RWPE1 (cell line): ENCODE measurements around the gene CCL19.
"Not testable (repeated sequence)": the region's sequence is repeated elsewhere in the genome, so short reads cannot be mapped to it uniquely, and the experiment has no call there.

Source experiments
- CTCF ChIA-PET: fragments of 350-600 bp; sonication (Branson Sonifier 250); formaldehyde crosslinking; extraction: SDS; loops from one replicate; lab custom pipeline; 2021; lab: Yijun Ruan, JAX
- POLR2A ChIA-PET: fragments of 400-600 bp; formaldehyde crosslinking; extraction: SDS; loops from one replicate; lab custom pipeline; 2020; ENCODE audit warnings: antibody characterized with exemption; ENCODE audit not compliant: low non-redundant PET; lab: Yijun Ruan, JAX
- DNase-seq: peaks from one replicate; pipeline ENCODE4 v3.0.0; 2012; ENCODE audit warnings: low spot score
- H3K27ac ChIP-seq: fragments of 450-650 bp; 2 replicates; pipeline ENCODE4 v1.5.1; 2017
- CTCF ChIP-seq: fragments of 450-650 bp; conservative IDR thresholded peaks from 2 replicates; pipeline ENCODE4 v1.5.1; 2017; ENCODE audit warnings: low read depth, mild to moderate bottlenecking

The CCL19 gene

GRCh38 chr9:34690983-34691935, at the start of gene CCL19:
CCL19 (minus strand) TSS chr9:34691276; CDS start chr9:34691139, 137 bp downstream.
- H3K27ac ChIP-seq: no peak within 1 kb of the TSS
- no peak for DNase-seq
- POLR2A ChIA-PET: no interaction called here
- TF ChIP-seq CTCF: no peak
- CTCF ChIA-PET: interaction anchor here (0.7 kb wide), 2 partner anchors 15 to 45 kb away, joined by 3 to 4 read pairs; partner anchors contain the start of gene GALT

- CTCF ChIA-PET, H3K27ac ChIP-seq, POLR2A ChIA-PET, DNase-seq: not testable (repeated sequence)
These were observed 49.1 kb upstream of the CCL19 start for GRCh38 chr9:34740176-34740575.

GRCh38 chr9:34737677-34738260, 46.7 kb upstream of the CCL19 start:
- CTCF ChIA-PET: no interaction called here
- DNase-seq: no peak
- POLR2A ChIA-PET: no interaction called here
- H3K27ac ChIP-seq: no peak overlapping the region
- no peak for TF ChIP-seq CTCF

GRCh38 chr9:34734720-34735119, 43.6 kb upstream of the CCL19 start:
- ChIA-PET CTCF (interaction anchor here (0.6 to 1.7 kb wide), 2 partner anchors 10 to 1368 kb away, joined by 4 read pairs; no protein-coding TSS in a partner anchor), POLR2A (interaction anchor here (0.6 kb wide), 2 partner anchors 123 to 316 kb away, joined by 3 to 5 read pairs; no protein-coding TSS in a partner anchor)
- H3K27ac ChIP-seq: no peak overlapping the region
- no peak for DNase-seq
- TF ChIP-seq CTCF: no peak

- no peak overlapping the region for H3K27ac ChIP-seq
- no peak for TF ChIP-seq CTCF
- DNase-seq: no peak
- POLR2A ChIA-PET: no interaction called here
- CTCF ChIA-PET: no interaction called here
These were observed 41.8 kb upstream of the CCL19 start for GRCh38 chr9:34732886-34733285.

GRCh38 chr9:34732478-34732877, 41.4 kb upstream of the CCL19 start:
- no peak overlapping the region for H3K27ac ChIP-seq
- DNase-seq: no peak
- POLR2A ChIA-PET: no interaction called here
- CTCF ChIA-PET: interaction anchor here (0.6 kb wide), 1 partner anchor 33 kb away, joined by 3 read pairs; no protein-coding TSS in a partner anchor
- TF ChIP-seq CTCF: no peak
